ENCODE data around the gene CCDC61.
A peak's percentile ranks its signal among the peaks of the same experiment; 100 is the strongest.

Gene CCDC61

GRCh38 chr19:46040952-46041500 lies 45.8 kb downstream of the CCDC61 start, which contains the start of gene IGFL4:
Gene IGFL4, minus strand, starts transcription at chr19:46041002. Its CDS starts 40 bp downstream, at chr19:46040962.
- no peak for DNase-seq (ENCODE audit: low spot score)

GRCh38 chr19:46042252-46042883 lies 47.1 kb downstream of the CCDC61 start:
- DNase-seq (ENCODE audit: low spot score): no peak

- no peak for DNase-seq (ENCODE audit: low spot score)
Measured at GRCh38 chr19:46043519-46043918, 48.3 kb downstream of the CCDC61 start.

DNA sequence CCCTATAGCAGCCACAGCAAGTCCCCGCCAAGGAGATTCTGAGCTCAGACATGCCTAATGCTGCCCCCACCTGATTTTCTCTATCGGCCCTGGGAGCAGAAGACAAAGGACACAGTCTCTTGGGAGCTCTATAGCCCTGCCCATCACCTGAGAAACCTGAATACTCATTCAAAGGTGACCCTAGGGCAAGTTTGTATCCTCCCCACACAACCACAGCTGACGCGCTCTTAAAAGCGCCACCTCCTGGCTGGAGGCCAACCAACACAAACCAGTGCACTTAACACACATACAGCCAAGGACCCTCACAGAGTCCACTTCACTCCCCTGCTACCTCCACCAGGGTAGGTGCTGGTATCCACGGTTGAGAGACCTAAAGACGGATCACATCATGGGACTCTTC lies 54.3 kb downstream of the CCDC61 start:
- peak; percentile 58 for DNase-seq (ENCODE audit: low spot score)

GRCh38 chr19:46052896-46053295 lies 57.6 kb downstream of the CCDC61 start:
- DNase-seq (ENCODE audit: low spot score): no peak

DNA sequence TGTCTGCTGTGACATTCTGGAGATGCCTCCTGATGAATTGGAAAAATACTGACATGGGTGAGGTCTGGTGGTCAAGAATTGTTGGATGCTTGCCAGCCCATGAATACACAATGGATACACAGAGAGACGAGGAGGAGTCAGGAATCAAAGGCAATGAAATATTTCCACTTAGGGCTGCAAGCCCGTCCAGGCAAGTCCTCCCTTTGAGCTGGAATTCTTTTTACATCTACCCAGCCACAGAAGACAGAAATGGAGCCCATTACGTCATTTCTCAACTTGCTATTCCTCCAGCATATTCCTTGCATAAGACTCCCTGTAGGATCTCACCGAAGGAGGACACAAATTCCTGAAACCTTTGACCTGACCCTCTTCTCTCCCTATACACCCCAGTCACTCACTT lies 61.3 kb downstream of the CCDC61 start:
- no peak for DNase-seq (ENCODE audit: low spot score)

DNA sequence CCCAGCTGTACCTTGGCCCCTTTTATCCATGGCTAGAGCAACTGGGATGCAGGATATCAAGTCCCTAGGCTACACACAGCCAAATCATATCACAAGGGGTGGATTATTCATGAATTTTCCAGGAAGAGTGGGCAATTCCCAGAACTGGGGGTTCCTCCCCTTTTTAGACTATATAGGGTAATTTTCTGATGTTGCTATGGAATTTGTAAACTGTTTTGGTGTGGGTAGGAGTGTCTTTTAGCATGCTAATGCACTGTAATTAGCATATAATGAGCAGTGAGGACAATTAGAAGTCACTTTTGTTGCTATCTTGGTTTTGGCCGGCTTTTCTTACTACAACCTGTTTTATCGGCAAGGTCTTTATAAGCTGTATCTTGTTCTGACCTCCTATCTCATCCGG lies 63.5 kb downstream of the CCDC61 start:
- DNase-seq (ENCODE audit: low spot score): no peak

- DNase-seq (ENCODE audit: low spot score): no peak
Measured at GRCh38 chr19:46060012-46060411, 64.7 kb downstream of the CCDC61 start.

- no peak for DNase-seq (ENCODE audit: low spot score)
Measured at GRCh38 chr19:46063201-46063600, 67.9 kb downstream of the CCDC61 start.

GRCh38 chr19:46065486-46066071 lies 70.3 kb downstream of the CCDC61 start:
- no peak for DNase-seq (ENCODE audit: low spot score)

- DNase-seq (ENCODE audit: low spot score): no peak
Measured at GRCh38 chr19:46066471-46066870, 71.2 kb downstream of the CCDC61 start.

DNA sequence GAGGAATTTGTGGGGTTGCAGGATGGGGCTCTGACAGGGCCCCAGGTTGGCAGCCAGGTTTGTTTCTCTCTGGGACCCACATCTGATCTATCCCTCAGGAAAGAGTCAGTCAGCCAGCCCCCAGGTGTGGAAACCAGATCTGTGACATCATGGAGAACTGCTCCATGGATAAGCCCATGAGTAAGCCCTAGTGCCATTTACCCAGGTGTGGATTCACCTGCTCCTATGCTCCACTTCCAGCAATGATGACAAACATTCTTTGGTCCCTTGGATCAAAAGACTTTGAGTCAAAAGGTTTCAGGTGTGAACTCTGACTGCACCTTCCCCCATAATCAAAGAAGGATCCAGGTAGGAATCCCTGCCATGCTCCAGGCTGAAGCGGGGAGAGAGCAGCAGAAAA lies 72.4 kb downstream of the CCDC61 start:
- no peak for DNase-seq (ENCODE audit: low spot score)

Measured in iPS-NIHi11 (cell line).